Measurements from ENCODE around the gene PIP4K2B. TPM values are rescaled to one million over a fixed set of nuclear protein-coding genes. Genes with fewer than 3 reads are reported as not detected.

Gene PIP4K2B
- total and polyA plus RNA-seq, 9 of the 15 experiments (the other 6 are each of a cell fraction or from before 2014, with no cell fraction given) = 3.7 to 29.9 (median 23.0) TPM

- in situ Hi-C loops (cut with MboI) = no loop called here
- intact Hi-C loops (cut with micrococcal nuclease) = no loop called here
- Histone ChIP-seq H3K9me3 (replicated peaks; ENCODE audit: control insufficient read depth, insufficient read depth, low read depth, low read length) (no peaks in the 10 kb centered on the region), H3K27ac (ENCODE audit: extremely low read depth, low read depth, low read length) (no peak overlapping the region), H2AFZ (ENCODE audit: low read depth, low read length) (no peak overlapping the region), H3K4me2 (ENCODE audit: insufficient read depth, low read length) (no peak overlapping the region), H3K4me3 (no peak overlapping the region), H4K20me1 (replicated peaks; ENCODE audit: control insufficient read depth, insufficient read depth, low read length) (no peaks in the 10 kb centered on the region), H3K79me2 (ENCODE audit: control insufficient read depth, insufficient read depth, low read length) (peaks cover 17% of the 10 kb centered on the region), H3K36me3 (ENCODE audit: control insufficient read depth, insufficient read depth, low read length) (peaks cover 24% of the 10 kb centered on the region; the same call in 2 of the 3 replicates), H3K4me1 (replicated peaks in 1 of 2; ENCODE audit: control insufficient read depth in 2 of 2, insufficient read depth in 2 of 2, low read length in 2 of 2) (no peaks in the 10 kb centered on the region), H3K9me1 (ENCODE audit: control insufficient read depth, insufficient read depth, low read length) (no peaks in the 10 kb centered on the region), H3K27me3 (ENCODE audit: control insufficient read depth in 2 of 2, insufficient read depth in 2 of 2, low read length in 2 of 2) (no peaks in the 10 kb centered on the region), H3K9ac (ENCODE audit: insufficient read depth in 1 of 2, low read depth in 2 of 2, low read length in 2 of 2) (no peak overlapping the region)
- no peak for FAIRE-seq
- DNase-seq (ENCODE audit: extremely low read depth in 1 of 4, low spot score in 3 of 4) = no peak
- POLR2A ChIA-PET = no interaction called here
- no TSS peak for BruUV-seq (replicated peaks)
- no peak for ATAC-seq
- 84% methylated on average over 5 of the region's 5 CpGs for WGBS (ENCODE audit: insufficient coverage, low coverage, missing lambda C conversion rate)
- CTCF ChIA-PET (ENCODE audit: low intra/inter-chr PET ratio) = no interaction called here
- TF ChIP-seq TSHZ1 (CRISPR knock-in tag; IDR thresholded peaks at IDR 0.05) (no peak), NUFIP1 (IDR thresholded peaks at IDR 0.05; ENCODE audit: partially characterized antibody) (no peak), CBX8 (IDR thresholded peaks at IDR 0.05; ENCODE audit: borderline replicate concordance, extremely low read depth, low read depth, low read length, poor library complexity, severe bottlenecking) (no peak), SREBF1 (IDR thresholded peaks at IDR 0.05; ENCODE audit: borderline replicate concordance, low read depth, low read length) (no peak), MGA (IDR thresholded peaks at IDR 0.05) (no peak), KHSRP (IDR thresholded peaks at IDR 0.05) (no peak)
- TF ChIP-seq, protein P1, sequence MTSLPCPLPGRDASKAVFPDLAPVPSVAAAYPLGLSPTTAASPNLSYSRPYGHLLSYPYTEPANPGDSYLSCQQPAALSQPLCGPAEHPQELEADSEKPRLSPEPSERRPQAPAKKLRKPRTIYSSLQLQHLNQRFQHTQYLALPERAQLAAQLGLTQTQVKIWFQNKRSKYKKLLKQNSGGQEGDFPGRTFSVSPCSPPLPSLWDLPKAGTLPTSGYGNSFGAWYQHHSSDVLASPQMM (CRISPR knock-in tag; IDR thresholded peaks at IDR 0.05) = no peak
Measured at GRCh38 chr17:38791162-38791561, 8.2 kb downstream of the PIP4K2B start.
